NCI-H748 (cell line): ENCODE results near the gene MYO7B.

Source experiments
- DNase-seq: peaks from one replicate; lab custom pipeline; 2025; ENCODE audit not compliant: unreplicated experiment; lab: John Stamatoyannopoulos, UW

MYO7B gene

DNA sequence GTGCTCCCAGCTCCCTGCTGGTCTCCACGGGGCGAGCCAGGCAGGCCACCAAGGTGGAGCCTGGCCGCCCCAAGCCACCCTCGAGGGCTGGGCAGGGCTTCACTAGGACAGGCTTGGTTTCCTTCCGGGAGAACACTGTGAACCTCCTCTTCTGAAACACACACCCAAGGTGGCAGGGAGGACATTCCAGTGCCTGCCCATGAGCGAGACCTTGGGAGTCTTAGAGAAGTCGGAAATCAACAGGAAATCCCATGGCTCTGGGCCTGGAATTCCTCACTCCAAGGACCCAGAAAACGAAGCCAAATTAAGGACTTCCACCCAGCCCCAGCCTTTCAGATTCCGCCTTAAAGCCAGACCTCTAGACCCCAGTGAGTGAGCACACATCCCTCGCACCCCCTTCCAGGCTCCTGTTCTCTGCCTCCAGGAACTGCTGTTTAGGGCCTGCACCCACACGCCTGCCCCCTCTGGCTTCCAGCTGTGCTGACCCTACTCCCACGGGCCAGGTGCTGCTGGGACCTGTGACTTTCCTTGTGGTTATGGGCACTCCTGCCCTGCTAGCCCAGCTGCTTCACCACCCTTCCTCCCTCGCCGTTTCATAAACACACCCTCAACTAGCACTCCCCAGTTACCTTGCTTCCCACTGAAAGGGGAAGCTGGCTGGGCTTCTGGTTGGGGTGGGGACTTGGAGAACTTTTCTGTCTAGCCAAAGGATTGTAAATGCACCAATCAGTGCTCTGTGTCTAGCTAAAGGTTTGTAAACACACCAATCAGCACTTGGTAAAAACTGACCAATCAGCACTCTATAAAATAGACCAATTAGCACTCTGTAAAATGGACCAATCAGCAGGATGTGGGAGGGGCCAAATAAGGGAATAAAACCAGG lies 124.2 kb downstream of the MYO7B start:
- DNase-seq: no peak

DNA sequence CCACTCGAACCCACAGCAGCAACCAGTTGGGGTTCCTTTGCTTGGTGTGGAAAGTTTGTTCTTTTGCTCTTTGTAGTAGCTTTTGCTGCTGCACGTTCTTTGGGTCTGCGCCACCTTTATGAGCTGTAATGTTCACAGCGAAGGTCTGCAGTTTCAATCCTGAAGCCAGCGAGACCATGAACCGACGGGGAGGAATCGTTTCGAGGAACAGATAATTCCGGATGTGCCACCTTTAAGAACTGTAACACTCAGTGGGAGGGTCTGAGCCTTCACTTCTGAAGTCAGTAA lies 124.8 kb downstream of the MYO7B start:
- DNase-seq: no peak

DNA sequence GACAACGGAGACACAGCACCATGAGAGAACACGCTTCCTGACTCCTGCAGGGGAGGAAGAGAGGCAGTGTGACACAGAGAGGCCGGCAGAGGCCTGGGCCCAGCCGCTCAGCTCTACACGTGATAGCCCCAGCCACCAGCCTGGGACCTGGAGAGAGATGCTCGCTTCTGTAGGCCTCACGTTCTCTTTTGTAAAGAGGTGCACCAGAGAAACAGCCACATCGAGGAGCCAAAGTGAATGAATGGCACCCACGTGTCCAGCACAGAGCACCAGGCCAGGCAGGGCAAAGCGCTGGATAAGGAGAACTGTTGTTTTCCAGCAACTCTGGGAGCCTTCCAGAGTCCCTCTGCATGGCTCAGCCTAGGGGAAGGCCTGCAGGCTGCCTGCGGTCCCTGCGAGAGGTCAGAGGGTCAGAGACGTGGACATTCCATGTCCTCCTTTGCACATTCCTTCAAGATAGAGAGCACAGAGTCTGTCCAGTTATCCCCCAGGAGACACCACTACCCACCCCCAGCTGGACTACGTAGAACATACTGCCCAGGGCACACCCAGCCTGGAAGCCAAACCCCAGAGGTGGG lies 125.7 kb downstream of the MYO7B start:
- DNase-seq: no peak

DNA sequence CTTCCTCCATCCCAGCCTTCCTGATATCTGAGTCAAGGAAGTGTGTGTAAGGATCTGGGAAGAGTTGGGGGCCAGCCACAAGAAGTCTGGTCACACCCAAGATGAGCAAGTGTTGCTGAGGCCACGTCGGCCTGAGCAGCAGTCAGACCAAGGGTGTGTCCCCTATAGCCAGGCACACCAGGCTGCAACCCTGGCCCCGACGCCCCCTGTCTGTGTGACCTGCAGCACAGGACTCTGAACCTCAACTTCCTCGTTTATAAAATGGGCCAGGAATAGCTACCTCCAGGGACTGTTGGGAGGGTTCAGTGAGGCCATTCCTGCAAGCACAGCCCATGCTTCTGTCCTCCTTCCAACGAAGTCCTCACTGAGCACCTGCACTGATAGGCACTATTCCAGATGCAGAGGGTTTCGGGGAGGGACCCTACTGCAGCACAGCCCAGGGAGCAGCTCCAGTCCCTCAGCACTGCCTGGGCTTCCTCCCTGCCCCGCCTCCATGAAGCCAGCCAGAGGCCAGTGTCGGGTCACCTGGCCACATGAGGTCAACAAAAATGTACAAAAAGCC lies 126.5 kb downstream of the MYO7B start:
- no peak for DNase-seq

DNA sequence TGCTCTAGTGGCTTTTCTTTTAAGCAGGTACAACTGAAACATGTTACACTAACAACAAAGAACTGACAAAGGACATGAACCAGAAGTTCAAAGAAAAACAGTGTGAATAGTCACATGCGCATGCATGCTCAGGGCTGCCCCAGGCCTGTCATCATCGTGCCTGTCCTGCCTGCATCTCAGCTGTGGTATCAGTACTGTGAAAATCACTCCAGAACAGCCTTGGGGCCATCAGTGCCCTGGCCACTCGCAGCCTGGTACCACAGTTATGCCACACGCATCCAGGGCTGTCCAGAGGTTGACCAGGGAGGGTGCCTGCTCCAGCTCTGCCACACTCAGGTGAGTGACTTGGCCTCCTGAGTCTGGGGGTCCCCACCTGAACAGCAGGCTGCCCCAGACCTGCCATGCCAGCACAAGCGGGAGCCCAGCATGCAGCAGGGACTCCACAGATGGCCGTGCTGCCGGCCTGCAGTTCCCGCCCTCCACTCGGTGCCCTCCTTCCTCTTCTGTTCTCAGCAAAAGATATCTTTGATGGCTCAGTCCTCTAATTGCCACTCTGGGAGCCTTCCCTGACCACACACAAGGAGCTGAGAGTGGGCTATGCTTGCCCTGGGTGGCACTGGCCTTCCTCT lies 127.6 kb downstream of the MYO7B start:
- no peak for DNase-seq

DNA sequence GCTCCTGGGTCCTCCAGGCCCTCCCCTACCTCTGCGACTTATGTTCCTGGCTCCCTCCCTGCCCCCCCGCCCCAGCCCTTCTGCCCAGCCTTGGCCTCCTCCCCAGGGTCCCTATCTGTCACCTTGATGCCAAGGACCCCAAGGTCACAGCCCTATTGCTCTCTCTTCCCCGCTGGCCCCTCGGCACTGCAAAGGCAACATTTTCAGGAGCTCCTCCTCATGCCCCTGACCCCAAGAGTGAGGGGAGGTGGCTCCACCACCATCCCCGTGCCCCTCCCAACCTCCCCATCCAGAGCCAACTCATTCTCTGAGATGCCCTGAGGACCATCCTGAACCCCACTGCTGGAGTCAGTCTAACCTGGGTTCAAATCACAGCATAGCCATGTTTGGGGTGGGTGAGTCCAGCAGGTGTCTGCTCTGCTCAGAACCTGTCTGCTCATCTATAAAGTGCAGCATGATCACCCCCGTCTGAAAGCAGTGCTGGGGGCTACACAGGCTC lies 128.1 kb downstream of the MYO7B start:
- no peak for DNase-seq

DNA sequence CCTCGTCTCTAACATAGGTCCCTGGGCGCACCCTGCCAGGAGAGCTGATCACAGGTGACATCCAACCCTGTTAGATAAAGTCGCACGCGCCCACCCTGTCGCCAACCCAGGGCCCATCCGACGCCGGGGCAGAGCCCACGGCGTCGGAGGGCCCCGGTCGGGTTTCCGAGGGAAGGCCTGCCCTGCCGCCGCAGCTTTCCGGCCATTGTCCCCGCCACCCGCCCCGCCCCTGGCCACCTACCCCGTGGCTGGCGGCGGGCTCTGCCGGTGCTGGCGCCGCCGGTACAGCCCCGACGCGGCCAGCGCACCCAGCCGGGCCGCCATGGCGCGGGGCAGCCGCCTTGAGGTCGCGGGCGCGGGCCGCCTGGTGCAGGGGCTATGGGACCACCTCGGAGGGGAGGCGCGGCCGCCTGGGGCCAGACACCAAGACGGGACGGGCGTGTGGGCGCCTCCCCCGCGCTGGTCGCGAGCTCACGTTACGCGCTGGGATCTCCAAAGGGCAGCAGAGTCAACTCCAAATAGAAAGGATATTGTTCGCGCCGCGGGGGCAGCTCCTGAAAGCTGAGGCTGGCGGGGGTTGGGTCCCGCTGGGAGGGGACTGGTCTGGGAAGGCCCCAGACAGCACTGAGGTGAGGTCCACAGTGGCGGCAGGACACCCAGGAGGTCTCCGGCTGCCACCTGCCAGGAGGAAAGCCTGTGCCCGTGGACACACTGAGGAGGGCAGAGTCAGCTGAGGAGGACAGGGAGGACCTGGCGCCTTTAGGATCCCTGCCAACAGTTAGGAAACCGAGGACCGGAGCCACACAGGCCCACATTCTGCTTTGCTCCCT lies 128.8 kb downstream of the MYO7B start:
- DNase-seq: peak; percentile 8

DNA sequence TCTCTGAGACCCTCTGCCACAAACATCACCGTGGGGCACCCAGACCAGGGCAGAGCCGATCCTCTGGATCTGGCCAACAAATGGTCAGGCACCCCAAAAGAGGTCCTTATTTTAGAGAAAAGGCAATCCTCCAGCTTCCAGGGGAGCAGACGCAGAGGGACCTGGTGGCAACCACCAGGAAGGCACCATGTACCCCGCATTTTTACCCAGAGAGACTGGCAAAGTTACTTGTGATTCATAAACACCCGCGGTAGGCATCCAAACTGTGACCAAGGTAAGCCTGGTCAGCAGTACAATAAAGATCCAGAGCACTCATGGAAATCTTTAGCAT lies 129.4 kb downstream of the MYO7B start:
- no peak for DNase-seq

DNA sequence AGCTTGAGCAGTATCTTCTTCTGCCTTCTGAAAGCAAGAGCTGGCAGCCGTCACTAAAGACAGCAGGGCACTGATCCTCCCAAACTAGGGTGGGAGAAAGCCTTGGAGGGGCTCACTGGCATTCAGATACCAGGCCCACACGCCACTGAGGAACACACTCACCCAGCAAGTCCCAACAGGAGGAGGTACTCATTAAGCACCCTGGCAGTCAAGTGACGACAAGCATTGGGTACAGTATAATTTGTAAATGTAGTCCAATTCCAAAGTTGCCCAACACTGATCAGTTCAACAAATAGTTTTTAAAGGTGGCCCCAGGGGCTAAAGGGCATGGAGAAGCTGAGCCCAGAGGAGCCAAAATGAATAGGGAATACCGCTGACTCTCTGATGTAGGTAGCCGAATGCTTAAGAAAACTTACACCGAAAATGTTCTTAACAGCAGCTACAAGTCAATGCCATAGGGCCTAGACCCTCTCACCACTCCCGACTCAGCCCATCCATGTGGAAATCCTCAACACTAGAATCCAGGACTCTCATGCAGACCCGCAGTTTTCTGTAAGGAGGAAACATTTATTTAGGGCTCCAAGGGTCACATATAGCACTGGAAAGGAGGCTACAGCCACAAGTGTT lies 129.9 kb downstream of the MYO7B start:
- no peak for DNase-seq

DNA sequence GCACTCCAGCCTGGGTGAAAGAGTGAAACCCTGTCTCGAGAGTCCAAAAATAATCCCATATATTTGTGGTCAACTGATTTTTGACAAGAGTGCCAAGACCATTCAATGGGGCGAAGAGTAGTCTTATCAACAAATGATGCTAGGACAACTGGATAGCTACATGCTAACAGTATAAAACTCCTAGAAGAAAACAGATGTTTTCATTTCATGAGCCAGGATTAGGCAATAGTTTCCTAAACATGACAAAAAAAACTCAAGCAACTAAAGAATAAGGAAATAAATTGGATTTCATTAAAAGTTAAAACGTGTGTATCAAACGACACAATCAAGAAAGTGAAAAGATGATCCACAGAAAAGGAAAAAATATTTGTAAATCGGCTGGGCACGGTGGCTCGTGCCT lies 133.6 kb downstream of the MYO7B start:
- DNase-seq: no peak

DNA sequence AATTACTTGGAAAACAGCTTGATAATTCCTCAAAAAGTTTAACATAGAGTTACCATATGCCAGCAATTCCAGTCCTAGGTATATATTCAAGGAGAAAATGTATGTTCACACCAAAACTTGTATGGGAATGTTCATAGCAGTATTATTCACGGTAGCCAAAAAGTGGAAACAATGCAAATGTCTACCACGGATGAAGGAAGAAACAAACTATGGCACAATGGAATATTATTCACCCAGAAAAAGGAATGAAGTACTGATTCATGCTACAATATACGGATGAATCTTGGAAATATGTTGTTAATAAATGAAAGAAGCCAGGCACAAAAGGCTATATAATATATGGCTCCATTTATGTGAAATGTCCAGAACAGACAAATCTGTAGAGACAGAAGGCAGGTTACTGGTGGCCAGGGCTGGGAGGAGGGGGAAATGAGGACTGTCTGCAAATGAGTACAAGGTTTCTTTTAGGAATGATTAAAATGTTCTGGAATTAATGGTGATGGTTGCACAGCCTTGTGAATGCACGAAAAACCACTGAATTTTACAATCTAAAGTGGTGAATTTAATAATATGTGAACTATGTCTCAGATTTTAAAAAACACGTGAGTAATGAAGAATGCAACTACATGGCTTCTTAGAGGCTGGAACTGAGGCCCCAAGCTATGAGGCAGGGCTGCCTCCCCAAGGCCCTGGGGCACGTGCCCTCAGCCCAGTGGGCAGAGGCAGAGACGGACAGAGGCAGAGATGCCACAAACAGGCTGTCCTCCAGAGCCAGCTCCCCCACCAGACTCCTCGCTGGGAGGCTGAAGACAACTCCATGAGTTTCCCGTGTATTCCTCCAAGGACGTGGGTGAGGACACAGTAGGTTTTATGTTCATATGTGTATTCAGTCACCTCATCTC lies 134.8 kb downstream of the MYO7B start:
- DNase-seq: no peak

DNA sequence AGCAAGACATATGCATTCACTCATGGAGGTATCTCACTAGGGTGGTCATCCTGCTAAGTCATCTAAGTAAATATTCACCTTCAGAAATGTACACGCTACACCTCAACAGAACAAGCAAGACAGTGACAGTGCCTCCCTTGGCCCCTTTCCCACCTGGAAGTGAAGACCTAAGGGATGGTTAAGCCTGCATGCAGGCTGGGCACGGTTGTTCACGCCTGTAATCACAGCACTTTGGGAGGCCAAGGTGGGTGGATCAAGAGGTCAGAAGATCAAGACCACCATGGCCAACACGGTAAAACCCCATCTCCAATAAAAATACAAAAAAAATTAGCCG lies 135.4 kb downstream of the MYO7B start:
- no peak for DNase-seq

DNA sequence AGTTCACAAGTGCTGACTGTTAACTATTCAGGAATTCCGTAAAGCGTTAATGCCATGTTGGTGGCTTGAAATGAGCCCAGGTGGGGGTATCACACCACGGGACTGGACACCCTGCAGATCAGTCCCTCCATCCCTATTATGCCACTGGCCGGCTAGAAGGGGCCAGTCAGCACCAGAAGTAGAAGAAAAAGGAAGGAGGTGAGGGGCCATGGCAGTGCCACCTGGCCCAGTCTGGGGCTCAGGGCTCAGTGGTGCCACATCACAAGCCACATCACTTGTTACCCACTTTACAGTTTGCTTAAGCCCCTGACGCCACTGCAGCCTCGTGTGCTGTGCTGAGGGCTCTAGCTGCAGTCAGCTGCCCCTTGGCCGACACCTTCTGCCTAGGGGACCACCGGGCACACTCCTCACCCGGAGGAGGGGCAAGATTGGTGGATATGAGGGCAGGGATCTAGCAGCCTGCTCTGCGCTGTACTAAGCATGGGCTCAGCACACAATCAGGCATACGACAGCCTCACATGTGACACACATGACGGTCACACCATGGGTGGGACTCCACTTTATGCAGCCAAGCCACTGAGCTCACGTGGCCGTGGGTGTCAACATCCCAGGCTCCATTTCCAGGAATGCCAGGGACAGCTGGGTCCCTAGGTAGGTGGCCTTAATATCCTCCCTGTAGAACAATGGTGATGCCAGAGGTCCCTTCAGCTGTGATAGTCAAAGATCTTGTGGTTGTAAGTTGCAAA lies 136.2 kb downstream of the MYO7B start:
- DNase-seq: no peak

DNA sequence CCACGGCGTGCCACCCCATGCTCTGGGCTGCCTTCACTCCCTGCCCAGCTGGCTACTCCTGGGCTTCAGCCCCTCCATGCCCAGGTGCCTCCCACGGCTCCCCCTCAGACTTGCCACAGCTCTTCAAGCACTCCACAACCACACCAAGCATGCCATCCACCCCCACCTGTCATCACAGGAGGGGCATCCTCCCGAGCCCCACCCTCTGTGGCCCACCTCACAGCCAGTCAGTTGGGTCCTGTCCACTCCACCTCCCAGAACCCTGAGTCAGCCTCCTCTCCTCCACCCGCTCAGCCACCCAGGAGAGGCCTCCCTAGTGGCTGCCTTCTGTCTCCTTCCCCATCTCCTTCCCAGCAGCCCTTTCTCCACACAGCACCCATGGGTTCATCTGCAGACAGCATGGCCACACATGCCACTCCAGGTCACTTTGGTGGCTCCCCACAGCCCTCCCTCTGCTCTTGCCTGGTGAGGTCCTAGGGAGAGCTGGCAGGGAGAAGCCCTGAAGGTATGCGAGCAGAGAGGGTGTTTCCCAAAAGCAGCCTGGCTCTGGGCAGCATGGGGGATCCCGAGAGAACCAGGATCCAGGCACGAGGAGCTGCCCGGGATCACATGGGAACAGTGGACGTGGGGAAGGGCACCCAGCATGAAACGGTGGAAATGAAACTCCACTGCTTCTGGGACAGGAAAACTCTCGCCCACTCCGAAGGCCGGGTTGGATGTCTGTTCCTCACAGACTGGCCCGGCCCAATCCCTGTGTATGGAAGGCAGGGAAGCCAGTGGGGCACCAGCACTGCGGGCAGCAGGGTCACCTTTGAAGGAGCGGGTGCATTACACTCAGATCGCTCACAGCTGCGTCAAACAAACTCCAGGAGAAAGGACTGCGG lies 137.1 kb downstream of the MYO7B start:
- no peak for DNase-seq

DNA sequence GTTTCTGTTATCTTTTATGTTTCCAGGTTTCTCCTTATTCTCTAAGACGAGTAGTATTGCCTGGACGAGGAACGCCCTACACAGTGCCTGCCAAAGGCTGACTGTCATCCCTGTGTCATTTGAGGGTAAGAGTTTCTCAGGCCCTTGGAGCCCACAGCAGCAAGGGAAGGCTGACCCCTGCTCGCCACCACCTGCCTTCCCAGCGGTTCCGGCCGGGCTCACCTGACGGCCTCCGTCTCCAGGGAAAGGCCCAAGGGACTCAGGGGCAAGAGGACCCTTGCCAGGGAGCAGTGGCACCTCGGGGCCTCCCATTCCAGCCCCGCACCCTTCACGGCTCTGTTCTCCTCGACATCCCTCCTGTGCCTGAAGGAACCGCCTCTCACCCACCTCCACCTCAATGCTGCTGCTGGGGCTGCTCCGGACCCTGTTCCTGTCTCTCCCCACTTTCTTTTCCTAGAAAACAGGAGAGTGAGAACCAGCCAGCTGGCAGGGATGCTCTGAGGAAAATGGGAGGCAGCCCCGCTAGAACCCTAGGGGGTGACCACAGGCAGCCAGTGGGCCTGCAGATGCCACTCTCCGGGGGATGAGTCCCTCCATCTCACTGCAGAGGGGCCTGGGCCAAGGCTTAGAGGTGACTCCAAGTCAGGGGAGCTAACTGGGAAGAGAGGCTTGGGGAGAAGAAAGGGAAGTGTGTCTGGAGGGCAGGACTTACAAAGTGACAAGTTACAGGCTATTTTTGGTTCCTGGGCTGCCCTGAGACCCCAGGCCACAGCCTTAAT lies 138.0 kb downstream of the MYO7B start:
- DNase-seq: no peak

DNA sequence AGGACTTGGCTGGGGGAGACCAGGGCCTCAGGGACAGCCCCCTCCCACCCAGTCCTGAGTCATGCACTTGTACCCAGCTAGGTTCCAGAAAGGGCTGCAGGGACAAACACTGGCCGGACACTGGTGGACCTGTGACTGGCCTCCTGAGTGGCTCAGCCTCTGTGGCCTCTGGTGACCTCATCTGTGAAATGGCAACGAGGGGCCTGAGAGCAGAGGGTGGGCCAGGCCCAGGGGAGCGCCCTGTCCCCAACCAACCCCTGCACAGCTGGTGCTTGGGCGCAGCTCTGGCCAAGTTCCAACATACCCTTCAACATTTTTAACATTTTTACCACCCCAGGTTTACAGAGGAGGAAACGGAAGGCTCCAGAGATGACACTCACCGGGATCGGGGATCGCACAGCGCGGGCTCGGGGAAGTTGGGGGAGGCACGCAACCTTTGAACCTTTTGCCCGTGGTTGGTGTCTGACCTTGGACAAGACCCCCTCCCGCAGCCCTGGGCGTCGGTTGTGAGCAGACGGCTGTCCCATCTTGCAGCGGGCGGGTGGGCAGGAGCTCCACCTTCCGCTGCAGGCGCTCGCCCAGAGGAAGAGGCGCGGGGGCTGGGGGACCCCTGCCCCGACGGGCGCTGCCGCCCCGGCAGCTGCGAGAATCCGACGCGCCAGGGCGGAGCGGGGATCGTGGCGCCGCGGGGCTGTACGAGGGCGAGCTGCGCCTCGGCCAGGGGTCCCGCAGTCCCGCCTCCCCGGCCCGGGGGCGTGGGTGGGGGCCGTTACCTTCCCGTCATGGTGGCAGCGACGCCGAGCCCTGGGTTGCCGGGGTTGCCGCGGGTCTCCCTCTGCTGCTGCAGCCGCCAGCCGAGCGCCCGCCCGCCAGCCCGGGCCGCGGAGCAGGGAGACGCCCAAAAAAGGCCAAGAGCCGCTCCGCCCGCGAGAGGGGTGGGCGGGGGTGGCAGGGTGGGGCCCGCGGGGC lies 139.0 kb downstream of the MYO7B start:
- peak; percentile 15 for DNase-seq
